AG04449 (cell line): Measurements from ENCODE around the gene RPLP1.

Experiments used
- CTCF ChIA-PET: fragments of 350-600 bp; formaldehyde crosslinking; extraction: SDS; loops from one replicate; lab custom pipeline; 2021; ENCODE audit warnings: antibody characterized with exemption; lab: Yijun Ruan, JAX
- POLR2A ChIA-PET: fragments of 400-600, 350-600 bp; formaldehyde crosslinking; extraction: SDS; loops from one replicate; lab custom pipeline; 2020; ENCODE audit warnings: antibody characterized with exemption, inconsistent platforms; lab: Yijun Ruan, JAX
- DNase-seq: peaks from one replicate; pipeline ENCODE4 v3.0.0-alpha.2; 2010; ENCODE audit warnings: low read depth, low spot score
- H3K4me3 ChIP-seq: 2 replicates; pipeline ENCODE4 v1.5.1; 2011; ENCODE audit warnings: low read depth, mild to moderate bottlenecking, control low read depth, low read length
- CTCF ChIP-seq: IDR thresholded peaks from one replicate; pipeline ENCODE4 v1.5.1; 2011; ENCODE audit warnings: mild to moderate bottlenecking, moderate library complexity, low read length, control low read depth, inconsistent platforms; ENCODE audit not compliant: insufficient read depth; ENCODE audit errors: missing control alignments

Gene RPLP1

GRCh38 chr15:69433831-69434230 lies 18.8 kb upstream of the RPLP1 start:
- POLR2A ChIA-PET: interaction anchor here (2.5 kb wide), 1 partner anchor 19 kb away, joined by 7 read pairs; the partner anchor contains the start of gene RPLP1

GRCh38 chr15:69434238-69434637 lies 18.4 kb upstream of the RPLP1 start:
- POLR2A ChIA-PET: no interaction called here
- TF ChIP-seq CTCF: no peak
- CTCF ChIA-PET: no interaction called here

More at GRCh38 chr15:69433831-69434230, 18.8 kb upstream of the RPLP1 start:
- H3K4me3 ChIP-seq: no peak overlapping the region
- TF ChIP-seq CTCF: no peak
- CTCF ChIA-PET: interaction anchor here (1.2 kb wide), 1 partner anchor 10 kb away, joined by 4 read pairs; no protein-coding TSS in a partner anchor
- no peak for DNase-seq

GRCh38 chr15:69434679-69435078 lies 17.9 kb upstream of the RPLP1 start:
- DNase-seq: no peak
- CTCF ChIA-PET: no interaction called here
- H3K4me3 ChIP-seq: no peak overlapping the region
- no peak for TF ChIP-seq CTCF
- POLR2A ChIA-PET: no interaction called here

More at GRCh38 chr15:69434238-69434637, 18.4 kb upstream of the RPLP1 start:
- DNase-seq: no peak
- H3K4me3 ChIP-seq: no peak overlapping the region

DNA sequence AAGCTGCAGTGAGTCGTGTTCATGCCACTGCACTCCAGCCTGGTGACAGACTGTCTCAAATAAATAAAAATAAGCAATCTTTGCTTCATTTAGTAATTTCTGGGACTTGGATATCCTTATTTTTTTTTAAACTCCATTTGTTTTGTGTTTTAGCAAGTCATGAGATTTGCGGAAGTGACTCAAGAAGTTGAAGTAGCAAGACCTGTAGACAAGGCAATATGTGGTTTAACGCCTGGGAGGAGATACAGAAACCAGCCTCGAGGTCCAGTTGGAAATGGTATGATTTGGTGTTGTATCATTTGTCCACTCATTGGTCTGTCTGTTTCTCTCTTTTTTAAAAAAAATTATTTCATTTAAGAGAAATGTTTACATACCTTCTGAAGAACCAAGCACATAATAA lies 16.6 kb upstream of the RPLP1 start:
- ChIA-PET CTCF (interaction anchor here (1.3 to 1.4 kb wide), 2 partner anchors 11 to 19 kb away, joined by 5 to 6 read pairs; no protein-coding TSS in a partner anchor), POLR2A (no interaction called here)
- DNase-seq: no peak
- TF ChIP-seq CTCF: no peak
- H3K4me3 ChIP-seq: no peak overlapping the region

GRCh38 chr15:69436951-69437350 lies 15.7 kb upstream of the RPLP1 start:
- ChIA-PET CTCF (interaction anchor here (1.3 to 1.4 kb wide), 2 partner anchors 10 to 20 kb away, joined by 5 to 6 read pairs; no protein-coding TSS in a partner anchor), POLR2A (no interaction called here)
- DNase-seq: no peak
- no peak for TF ChIP-seq CTCF
- no peak overlapping the region for H3K4me3 ChIP-seq

- TF ChIP-seq CTCF: no peak
- POLR2A ChIA-PET: interaction anchor here (2.0 kb wide), 1 partner anchor 14 kb away, joined by 6 read pairs; the partner anchor contains the start of gene RPLP1
- CTCF ChIA-PET: interaction anchor here (1.1 to 2.3 kb wide), 2 partner anchors 10 to 23 kb away, joined by 3 to 7 read pairs; no protein-coding TSS in a partner anchor
- no peak for DNase-seq
- no peak overlapping the region for H3K4me3 ChIP-seq
Observed at GRCh38 chr15:69439623-69440022, 13.0 kb upstream of the RPLP1 start.
